Stimulated activated CD8-positive, alpha-beta memory T cell treated with anti-CD3 and anti-CD28 coated beads, Interleukin-7, amount 100 ng/mL, for 1 hour (primary cell): Measurements from ENCODE around the gene C1QTNF8.

Experiments
- DNase-seq, 2 donors: peaks; one replicate each; pipeline ENCODE4 v3.0.0-alpha.2; 2020; ENCODE audit warnings: low read depth in 2 of 2

Gene C1QTNF8

DNA sequence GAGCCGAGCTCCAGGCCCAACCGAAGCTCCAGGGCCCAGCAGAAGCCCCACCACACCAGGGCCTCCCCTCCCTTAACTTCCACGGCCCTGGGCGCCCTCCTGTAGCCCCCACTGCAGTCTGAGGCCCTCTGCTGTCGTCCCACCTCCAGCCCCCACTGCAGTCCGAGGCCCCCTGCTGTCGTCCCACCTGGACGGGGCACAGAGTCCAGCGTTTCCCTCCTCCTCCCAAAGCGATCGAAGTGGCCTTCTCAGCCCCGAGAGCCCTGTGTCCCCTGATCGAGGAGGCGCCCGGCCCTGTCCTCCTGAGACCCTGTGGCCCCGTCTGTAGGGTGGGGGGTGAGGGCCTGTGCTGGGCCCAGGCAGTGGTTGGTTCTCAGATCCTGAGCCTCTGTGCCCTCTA lies 31.1 kb upstream of the C1QTNF8 start:
- DNase-seq, result no peak

DNA sequence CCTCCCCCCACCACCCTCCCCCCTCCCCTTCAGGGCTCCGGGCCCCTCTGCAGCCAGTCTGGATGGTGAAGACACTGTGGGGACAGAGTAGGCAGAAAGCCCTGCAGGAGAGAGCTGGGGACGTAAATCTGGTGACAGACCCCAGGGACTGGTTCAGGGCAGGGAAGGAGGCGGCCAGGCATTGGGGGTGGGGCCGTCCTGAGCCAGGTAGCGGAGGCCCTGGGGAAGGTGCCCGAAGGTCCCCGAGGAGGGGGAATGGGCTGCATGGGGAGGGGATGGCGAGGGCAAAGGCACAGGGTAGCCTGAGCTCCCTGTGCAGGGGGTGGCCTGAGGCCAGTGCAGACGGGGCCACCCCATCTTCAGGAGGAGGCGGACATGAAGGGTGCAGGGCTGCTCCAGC lies 30.5 kb upstream of the C1QTNF8 start:
- no peak for DNase-seq

- no peak for DNase-seq
These were observed 30.0 kb upstream of the C1QTNF8 start for GRCh38 chr16:1126044-1126443.

GRCh38 chr16:1125471-1125870 lies 29.4 kb upstream of the C1QTNF8 start:
- DNase-seq, result no peak

DNA sequence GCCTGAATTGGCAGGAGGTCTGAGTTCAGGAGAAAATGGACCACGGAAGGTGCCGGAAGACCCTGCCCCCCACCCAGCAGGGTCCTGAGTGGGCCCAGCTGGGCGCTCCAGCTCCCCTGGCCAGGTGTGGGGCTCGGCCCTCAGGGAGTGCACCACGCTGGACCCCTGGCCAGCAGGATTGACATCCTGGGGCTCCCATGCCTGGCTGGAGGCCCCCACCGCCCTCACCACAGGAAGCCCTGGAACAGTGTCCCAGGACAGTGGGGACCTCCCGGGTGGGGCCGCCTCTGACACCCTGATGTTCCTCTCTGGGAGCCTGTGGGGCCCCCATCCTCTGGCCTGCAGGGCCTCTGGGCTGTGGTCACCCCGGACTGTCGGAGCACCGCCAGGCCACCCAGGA lies 28.8 kb upstream of the C1QTNF8 start:
- no peak for DNase-seq

GRCh38 chr16:1124291-1124690 lies 28.2 kb upstream of the C1QTNF8 start:
- DNase-seq, result no peak

DNA sequence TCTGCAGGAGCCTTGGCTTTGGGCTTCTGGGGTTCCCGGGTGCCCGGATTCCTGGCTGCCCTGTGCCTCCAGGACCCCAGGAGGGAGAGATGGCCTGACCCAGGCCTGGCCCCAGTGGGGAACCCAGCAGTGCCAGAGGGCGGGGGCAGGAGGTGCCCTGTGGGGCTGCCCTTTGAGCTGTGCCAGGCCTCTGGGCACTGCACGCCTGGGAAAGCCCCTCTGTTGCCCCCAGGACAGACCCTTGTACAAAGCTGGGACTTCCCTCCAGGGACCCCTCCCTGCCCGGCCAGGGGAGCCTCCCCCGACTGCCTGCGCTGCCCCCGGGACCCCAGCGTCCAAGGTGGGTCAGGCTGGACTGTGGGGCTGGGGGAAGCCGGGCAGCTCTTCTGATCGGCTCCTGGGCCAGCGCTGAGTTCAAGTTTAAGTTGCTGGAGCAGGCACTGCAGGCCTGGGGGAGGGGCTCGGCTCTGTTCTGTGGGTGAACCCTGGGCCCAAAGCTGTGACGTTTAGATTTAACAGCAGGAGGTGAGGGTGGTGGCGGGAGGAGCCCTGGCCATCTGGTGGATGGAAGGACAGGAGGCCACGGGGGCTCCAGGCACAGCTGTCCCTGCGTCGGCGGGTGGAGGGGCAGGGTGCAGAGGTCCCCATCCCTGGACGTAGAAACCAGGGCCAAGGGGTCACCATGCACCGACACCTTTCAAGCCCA lies 27.6 kb upstream of the C1QTNF8 start:
- DNase-seq, result no peak

DNA sequence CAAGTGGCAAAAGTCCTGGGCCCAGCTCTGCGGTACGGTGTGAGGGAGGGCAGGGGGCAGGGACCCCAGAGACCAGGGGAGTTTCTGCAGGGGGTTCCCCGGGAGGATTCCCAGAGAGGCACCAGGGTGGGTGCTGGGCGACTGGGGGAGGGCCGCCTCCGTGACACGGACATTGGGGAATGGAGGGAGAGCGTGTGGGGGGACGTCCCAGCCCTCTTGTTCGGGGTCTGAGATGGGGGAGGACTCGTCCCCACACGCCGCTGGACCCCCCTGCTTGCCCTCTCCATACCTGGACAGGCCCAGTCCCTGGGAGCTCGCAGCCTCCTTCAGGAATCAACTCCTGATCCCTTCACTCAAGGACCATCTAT lies 26.3 kb upstream of the C1QTNF8 start:
- no peak for DNase-seq

GRCh38 chr16:1121601-1122397 lies 25.8 kb upstream of the C1QTNF8 start:
- DNase-seq, result no peak

GRCh38 chr16:1121009-1121408 lies 25.0 kb upstream of the C1QTNF8 start:
- no peak for DNase-seq

GRCh38 chr16:1120577-1120941 lies 24.5 kb upstream of the C1QTNF8 start:
- DNase-seq, result no peak

DNA sequence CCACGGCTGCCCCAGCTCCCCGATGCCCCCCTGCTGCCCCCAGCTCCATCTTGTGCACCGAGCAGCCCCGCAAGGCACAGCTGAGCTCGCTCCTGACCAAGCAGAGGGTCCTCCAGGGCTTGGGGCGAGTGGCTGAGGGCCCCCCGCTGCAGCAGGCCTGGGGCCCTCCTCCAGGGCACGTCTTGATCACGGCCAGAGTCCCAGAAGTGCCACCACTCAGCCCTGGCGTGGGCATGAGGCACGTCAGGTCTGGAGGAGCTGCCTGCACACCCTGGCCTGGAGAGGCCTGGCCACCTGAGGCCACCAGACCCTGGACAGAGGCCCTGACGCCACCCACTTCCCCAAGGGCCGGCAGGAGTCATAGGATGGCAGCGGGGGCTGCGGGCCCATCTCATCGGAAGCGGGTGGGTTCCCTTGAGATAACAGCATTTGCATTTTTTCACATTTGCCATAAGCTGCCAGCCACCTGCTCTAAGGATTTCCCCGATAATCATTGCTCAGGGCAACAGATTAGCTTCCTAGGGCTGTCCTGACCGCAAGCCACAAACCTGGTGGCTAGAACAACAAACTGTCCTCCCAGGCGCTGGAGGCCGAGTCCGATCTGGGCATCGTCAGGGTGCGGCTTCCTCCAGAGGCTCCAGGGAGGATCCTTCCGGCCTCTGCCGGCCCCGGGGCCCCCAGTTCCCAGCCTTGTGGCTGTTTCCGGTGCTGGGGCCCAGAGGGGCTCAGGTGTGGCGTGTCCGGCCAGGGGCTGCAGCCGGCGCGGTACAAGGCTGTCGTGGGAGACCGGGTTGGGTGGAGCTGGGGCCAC lies 23.9 kb upstream of the C1QTNF8 start:
- DNase-seq, result no peak

- no peak for DNase-seq
These were observed 23.1 kb upstream of the C1QTNF8 start for GRCh38 chr16:1119129-1119528.

GRCh38 chr16:1117926-1118325 lies 21.9 kb upstream of the C1QTNF8 start:
- no peak for DNase-seq

- no peak for DNase-seq
These were observed 21.3 kb upstream of the C1QTNF8 start for GRCh38 chr16:1117176-1117900.

DNA sequence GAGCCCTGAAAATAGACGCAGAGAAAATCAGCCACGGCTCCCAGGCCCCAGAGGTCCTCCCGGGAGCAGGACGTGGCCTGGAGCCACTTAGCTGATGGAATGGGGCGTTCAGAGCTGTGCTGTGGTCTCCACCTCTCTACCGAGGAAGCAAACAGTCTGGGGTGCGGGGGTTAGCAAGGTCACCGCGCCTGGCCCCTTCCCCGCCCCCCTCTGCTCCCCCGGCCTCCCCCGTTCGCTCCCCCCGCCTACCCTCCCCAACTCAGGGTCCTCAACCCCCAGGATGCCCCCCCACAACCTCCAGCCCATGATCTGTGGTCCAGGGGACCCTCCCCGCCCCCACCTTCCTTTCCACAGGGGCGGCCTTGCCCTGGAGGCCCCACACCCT lies 20.6 kb upstream of the C1QTNF8 start:
- no peak for DNase-seq

GRCh38 chr16:1113889-1114526 lies 18.0 kb upstream of the C1QTNF8 start:
- DNase-seq, result no peak

GRCh38 chr16:1113489-1113888 lies 17.4 kb upstream of the C1QTNF8 start:
- no peak for DNase-seq

DNA sequence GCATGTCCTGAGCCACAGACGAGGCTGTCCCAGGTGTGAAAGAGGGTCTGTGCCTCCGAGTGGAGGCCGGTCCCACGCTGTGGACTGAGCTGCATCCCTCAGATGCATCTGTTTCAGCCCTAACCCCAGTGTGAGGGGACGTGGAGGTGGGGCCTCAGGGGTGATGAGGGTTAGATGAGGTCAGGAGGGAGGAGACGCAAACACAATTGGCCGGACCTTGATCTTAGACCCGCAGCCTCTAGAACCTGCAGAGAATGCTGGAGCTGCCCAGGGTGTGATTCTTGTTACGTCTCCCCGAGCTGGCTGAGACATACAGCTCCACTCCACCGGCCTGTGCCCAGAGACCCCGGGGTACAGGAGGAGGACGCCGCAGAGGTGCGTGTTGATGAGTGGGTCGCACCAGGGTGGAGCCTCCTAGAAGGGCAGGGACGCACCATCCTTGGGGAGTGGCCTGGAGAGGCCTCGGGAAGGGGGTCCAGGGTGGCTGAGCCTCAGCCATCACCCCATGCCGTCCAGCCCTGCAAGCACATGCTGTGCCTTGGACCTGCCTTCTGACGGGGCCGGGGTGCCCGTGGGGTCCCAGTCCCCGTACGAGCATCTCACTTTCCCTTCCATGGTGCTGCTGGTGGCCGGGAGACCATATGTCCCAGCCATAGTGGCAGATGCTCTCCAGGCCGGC lies 16.6 kb upstream of the C1QTNF8 start:
- DNase-seq, result no peak

DNA sequence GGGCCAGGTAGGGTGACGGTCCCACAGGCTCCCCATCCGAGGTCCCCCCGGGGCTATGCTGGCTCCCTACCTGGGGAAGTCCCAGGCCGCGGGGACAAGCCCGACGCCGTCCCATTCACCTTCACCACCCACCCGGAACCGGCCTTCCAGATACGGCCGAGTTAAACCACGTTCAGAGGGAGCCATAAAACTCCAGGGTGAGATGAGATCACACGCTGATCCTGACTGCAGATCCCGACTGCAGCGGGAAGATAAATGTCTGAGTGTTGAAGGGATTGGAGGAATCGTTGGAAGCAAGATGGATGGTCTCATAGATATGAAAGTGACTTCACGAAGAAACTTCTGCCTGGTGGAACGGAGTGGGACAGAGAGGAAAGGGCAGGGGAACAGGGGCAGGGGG lies 13.6 kb upstream of the C1QTNF8 start:
- no peak for DNase-seq
